ENCODE data around the gene XRCC6.
A peak's percentile ranks its signal among the peaks of the same experiment; 100 is the strongest.
"Not testable (repeated sequence)": the region's sequence is repeated elsewhere in the genome, so short reads cannot be mapped to it uniquely, and the experiment has no call there.

The XRCC6 gene

GRCh38 chr22:41648432-41648831, 27.3 kb downstream of the XRCC6 start:
- no peak for DNase-seq (ENCODE audit: extremely low read depth in 1 of 2, low read depth in 1 of 2)

- no peak for DNase-seq (ENCODE audit: extremely low read depth in 1 of 2, low read depth in 1 of 2)
These were observed 29.1 kb downstream of the XRCC6 start for GRCh38 chr22:41650229-41650628.

GRCh38 chr22:41650821-41651220, 29.7 kb downstream of the XRCC6 start:
- no peak for DNase-seq (ENCODE audit: extremely low read depth in 1 of 2, low read depth in 1 of 2)

GRCh38 chr22:41654322-41654721, 33.2 kb downstream of the XRCC6 start:
- no peak for DNase-seq (ENCODE audit: extremely low read depth in 1 of 2, low read depth in 1 of 2)

- DNase-seq (ENCODE audit: extremely low read depth in 1 of 2, low read depth in 1 of 2) = no peak
These were observed 35.5 kb downstream of the XRCC6 start for GRCh38 chr22:41656556-41656955.

- no peak for DNase-seq (ENCODE audit: extremely low read depth in 1 of 2, low read depth in 1 of 2)
These were observed 36.6 kb downstream of the XRCC6 start for GRCh38 chr22:41657709-41658108.

GRCh38 chr22:41658869-41659268, 37.8 kb downstream of the XRCC6 start:
- DNase-seq (ENCODE audit: extremely low read depth in 1 of 2, low read depth in 1 of 2) = no peak

- no peak for DNase-seq (ENCODE audit: extremely low read depth in 1 of 2, low read depth in 1 of 2)
These were observed 38.8 kb downstream of the XRCC6 start for GRCh38 chr22:41659941-41660340.

GRCh38 chr22:41660416-41660815, 39.3 kb downstream of the XRCC6 start:
- no peak for DNase-seq (ENCODE audit: extremely low read depth in 1 of 2, low read depth in 1 of 2)

- DNase-seq (ENCODE audit: extremely low read depth in 1 of 2, low read depth in 1 of 2) = no peak
These were observed 40.0 kb downstream of the XRCC6 start for GRCh38 chr22:41661088-41661487.

GRCh38 chr22:41661713-41662112, 40.6 kb downstream of the XRCC6 start:
- DNase-seq (ENCODE audit: extremely low read depth in 1 of 2, low read depth in 1 of 2) = no peak

GRCh38 chr22:41663594-41663993, 42.5 kb downstream of the XRCC6 start:
- DNase-seq (ENCODE audit: extremely low read depth in 1 of 2, low read depth in 1 of 2) = not testable (repeated sequence)

- DNase-seq (ENCODE audit: extremely low read depth in 1 of 2, low read depth in 1 of 2) = no peak
These were observed 43.4 kb downstream of the XRCC6 start for GRCh38 chr22:41664490-41664889.

GRCh38 chr22:41664951-41665350, 43.9 kb downstream of the XRCC6 start:
- no peak for DNase-seq (ENCODE audit: extremely low read depth in 1 of 2, low read depth in 1 of 2)

- DNase-seq (ENCODE audit: extremely low read depth in 1 of 2, low read depth in 1 of 2) = no peak
These were observed 48.1 kb downstream of the XRCC6 start for GRCh38 chr22:41668971-41669911.

GRCh38 chr22:41672096-41672495, 51.0 kb downstream of the XRCC6 start:
- DNase-seq (ENCODE audit: extremely low read depth in 1 of 2, low read depth in 1 of 2) = not testable (repeated sequence)

GRCh38 chr22:41672780-41673509, 51.9 kb downstream of the XRCC6 start:
- DNase-seq (ENCODE audit: extremely low read depth in 1 of 2, low read depth in 1 of 2) = no peak

GRCh38 chr22:41674846-41675340, 53.8 kb downstream of the XRCC6 start:
- DNase-seq (ENCODE audit: extremely low read depth in 1 of 2, low read depth in 1 of 2) = no peak

GRCh38 chr22:41676134-41676533, 55.0 kb downstream of the XRCC6 start:
- DNase-seq (ENCODE audit: extremely low read depth in 1 of 2, low read depth in 1 of 2) = no peak

GRCh38 chr22:41681616-41682015, 60.5 kb downstream of the XRCC6 start:
- DNase-seq (ENCODE audit: extremely low read depth in 1 of 2, low read depth in 1 of 2) = no peak

GRCh38 chr22:41682033-41682807, 61.1 kb downstream of the XRCC6 start:
- peak; percentile 60 to 70 for DNase-seq (ENCODE audit: extremely low read depth in 1 of 2, low read depth in 1 of 2)

All from stimulated activated CD8-positive, alpha-beta memory T cell treated with anti-CD3 and anti-CD28 coated beads, Interleukin-7, amount 100 ng/mL, for 48 hours (primary cell).